ENCODE data around the gene MICOS13. TPM values are rescaled to one million over a fixed set of nuclear protein-coding genes. Genes with fewer than 3 reads are reported as not detected.

MICOS13 gene
- total and polyA plus RNA-seq, 2 experiments from 2014 or later = 15.5 to 54.6 TPM

DNA sequence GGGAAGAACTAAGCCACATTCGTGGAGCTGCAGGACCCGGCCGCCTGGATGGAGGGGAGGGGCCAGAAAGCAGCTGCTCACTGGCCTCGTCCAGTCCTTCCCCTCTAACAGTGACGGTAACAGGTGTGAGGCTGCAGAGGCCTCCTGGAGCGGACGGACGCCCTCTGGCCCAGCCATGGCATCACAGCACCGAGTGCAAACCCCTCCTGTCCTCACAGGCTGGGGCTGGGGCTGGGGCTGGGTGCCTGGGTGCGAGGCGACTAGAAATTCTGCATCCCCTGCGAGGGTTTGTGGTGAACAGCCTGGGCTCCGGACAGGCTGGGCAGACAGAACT lies 3.6 kb downstream of the MICOS13 start (continued):
- TF ChIP-seq, protein P1, sequence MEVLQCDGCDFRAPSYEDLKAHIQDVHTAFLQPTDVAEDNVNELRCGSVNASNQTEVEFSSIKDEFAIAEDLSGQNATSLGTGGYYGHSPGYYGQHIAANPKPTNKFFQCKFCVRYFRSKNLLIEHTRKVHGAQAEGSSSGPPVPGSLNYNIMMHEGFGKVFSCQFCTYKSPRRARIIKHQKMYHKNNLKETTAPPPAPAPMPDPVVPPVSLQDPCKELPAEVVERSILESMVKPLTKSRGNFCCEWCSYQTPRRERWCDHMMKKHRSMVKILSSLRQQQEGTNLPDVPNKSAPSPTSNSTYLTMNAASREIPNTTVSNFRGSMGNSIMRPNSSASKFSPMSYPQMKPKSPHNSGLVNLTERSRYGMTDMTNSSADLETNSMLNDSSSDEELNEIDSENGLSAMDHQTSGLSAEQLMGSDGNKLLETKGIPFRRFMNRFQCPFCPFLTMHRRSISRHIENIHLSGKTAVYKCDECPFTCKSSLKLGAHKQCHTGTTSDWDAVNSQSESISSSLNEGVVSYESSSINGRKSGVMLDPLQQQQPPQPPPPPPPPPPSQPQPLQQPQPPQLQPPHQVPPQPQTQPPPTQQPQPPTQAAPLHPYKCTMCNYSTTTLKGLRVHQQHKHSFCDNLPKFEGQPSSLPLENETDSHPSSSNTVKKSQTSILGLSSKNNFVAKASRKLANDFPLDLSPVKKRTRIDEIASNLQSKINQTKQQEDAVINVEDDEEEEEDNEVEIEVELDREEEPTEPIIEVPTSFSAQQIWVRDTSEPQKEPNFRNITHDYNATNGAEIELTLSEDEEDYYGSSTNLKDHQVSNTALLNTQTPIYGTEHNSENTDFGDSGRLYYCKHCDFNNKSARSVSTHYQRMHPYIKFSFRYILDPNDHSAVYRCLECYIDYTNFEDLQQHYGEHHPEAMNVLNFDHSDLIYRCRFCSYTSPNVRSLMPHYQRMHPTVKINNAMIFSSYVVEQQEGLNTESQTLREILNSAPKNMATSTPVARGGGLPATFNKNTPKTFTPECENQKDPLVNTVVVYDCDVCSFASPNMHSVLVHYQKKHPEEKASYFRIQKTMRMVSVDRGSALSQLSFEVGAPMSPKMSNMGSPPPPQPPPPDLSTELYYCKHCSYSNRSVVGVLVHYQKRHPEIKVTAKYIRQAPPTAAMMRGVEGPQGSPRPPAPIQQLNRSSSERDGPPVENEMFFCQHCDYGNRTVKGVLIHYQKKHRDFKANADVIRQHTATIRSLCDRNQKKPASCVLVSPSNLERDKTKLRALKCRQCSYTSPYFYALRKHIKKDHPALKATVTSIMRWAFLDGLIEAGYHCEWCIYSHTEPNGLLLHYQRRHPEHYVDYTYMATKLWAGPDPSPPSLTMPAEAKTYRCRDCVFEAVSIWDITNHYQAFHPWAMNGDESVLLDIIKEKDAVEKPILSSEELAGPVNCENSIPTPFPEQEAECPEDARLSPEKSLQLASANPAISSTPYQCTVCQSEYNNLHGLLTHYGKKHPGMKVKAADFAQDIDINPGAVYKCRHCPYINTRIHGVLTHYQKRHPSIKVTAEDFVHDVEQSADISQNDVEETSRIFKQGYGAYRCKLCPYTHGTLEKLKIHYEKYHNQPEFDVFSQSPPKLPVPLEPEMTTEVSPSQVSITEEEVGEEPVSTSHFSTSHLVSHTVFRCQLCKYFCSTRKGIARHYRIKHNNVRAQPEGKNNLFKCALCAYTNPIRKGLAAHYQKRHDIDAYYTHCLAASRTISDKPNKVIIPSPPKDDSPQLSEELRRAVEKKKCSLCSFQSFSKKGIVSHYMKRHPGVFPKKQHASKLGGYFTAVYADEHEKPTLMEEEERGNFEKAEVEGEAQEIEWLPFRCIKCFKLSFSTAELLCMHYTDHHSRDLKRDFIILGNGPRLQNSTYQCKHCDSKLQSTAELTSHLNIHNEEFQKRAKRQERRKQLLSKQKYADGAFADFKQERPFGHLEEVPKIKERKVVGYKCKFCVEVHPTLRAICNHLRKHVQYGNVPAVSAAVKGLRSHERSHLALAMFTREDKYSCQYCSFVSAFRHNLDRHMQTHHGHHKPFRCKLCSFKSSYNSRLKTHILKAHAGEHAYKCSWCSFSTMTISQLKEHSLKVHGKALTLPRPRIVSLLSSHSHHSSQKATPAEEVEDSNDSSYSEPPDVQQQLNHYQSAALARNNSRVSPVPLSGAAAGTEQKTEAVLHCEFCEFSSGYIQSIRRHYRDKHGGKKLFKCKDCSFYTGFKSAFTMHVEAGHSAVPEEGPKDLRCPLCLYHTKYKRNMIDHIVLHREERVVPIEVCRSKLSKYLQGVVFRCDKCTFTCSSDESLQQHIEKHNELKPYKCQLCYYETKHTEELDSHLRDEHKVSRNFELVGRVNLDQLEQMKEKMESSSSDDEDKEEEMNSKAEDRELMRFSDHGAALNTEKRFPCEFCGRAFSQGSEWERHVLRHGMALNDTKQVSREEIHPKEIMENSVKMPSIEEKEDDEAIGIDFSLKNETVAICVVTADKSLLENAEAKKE (CRISPR knock-in tag; IDR thresholded peaks at IDR 0.05) = no peak
- TF ChIP-seq POLR2AphosphoS5 (IDR thresholded peaks at IDR 0.05; ENCODE audit: low read depth) = no peak
- no peak for TF ChIP-seq ZNF331 (CRISPR knock-in tag; IDR thresholded peaks at IDR 0.05; ENCODE audit: low read depth)
- TF ChIP-seq, protein P2, sequence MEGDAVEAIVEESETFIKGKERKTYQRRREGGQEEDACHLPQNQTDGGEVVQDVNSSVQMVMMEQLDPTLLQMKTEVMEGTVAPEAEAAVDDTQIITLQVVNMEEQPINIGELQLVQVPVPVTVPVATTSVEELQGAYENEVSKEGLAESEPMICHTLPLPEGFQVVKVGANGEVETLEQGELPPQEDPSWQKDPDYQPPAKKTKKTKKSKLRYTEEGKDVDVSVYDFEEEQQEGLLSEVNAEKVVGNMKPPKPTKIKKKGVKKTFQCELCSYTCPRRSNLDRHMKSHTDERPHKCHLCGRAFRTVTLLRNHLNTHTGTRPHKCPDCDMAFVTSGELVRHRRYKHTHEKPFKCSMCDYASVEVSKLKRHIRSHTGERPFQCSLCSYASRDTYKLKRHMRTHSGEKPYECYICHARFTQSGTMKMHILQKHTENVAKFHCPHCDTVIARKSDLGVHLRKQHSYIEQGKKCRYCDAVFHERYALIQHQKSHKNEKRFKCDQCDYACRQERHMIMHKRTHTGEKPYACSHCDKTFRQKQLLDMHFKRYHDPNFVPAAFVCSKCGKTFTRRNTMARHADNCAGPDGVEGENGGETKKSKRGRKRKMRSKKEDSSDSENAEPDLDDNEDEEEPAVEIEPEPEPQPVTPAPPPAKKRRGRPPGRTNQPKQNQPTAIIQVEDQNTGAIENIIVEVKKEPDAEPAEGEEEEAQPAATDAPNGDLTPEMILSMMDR (conservative IDR thresholded peaks at IDR 0.05; ENCODE audit: low read depth in 2 of 2) = no peak
- TF ChIP-seq ZNF114 (CRISPR knock-in tag; IDR thresholded peaks at IDR 0.05) = no peak
- TF ChIP-seq NANOG (IDR thresholded peaks at IDR 0.05; ENCODE audit: borderline replicate concordance) = no peak

DNA sequence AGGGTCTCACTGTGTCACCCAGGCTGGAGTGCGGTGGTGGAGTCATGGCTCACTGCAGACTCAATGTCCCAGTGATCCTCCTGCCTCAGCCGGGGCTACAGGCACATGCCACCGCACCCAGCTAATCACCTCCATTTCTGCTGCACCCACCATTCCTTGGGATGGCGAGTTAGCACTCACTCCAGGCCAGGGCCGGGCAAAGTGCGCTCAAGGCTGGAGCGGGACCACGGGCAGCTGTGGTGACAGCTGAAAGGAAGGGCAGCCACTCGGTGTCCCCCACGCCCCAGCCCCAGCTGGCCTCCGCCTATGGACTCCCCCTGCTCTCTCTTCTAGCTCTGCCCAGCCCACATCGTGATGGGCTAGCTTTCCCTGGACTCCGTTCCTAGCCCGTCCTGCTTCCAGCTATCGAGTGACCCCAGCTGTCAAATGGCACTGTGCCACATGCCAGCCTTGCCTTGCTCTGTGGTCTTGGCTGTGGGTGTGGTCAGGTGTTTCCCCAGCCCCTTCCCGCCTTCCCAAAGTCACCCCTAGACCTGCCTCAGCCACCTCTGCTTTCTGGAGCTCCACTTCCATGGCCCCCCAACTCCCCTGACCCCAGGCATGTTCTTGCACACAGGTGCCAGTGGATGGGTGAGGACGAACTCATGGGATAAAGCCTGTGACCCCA lies 4.1 kb downstream of the MICOS13 start:
- H3K9me3 Mint-ChIP-seq = no peaks in the 10 kb centered on the region
- H3K4me1 ChIP-seq (ENCODE audit: insufficient read depth) = no peaks in the 10 kb centered on the region; the same call in 1 of the 2 replicates
- H3K27ac Mint-ChIP-seq = no peak overlapping the region
- peaks cover 17% of the 10 kb centered on the region for H3K36me3 Mint-ChIP-seq (ENCODE audit: low read depth)
- no peaks in the 10 kb centered on the region; the same call in none of the 2 replicates for H4K20me1 ChIP-seq (replicated peaks; ENCODE audit: insufficient read depth)
- H3K4me3 ChIP-seq = no peak overlapping the region
- 0 out of 2 replicates have a peak, but pooled peaks cover 5% of the 10 kb centered on the region for H3F3A ChIP-seq (replicated peaks; ENCODE audit: low read depth)
- no peak overlapping the region for H3K4me2 ChIP-seq
- H3K27me3 Mint-ChIP-seq (ENCODE audit: insufficient read depth, low read depth, poor library complexity) = peaks cover 30% of the 10 kb centered on the region
- H3K36me3 ChIP-seq (ENCODE audit: insufficient read depth) = no peaks in the 10 kb centered on the region
- no peaks in the 10 kb centered on the region for H3K9me2 ChIP-seq (ENCODE audit: insufficient read depth)
- no peak overlapping the region for H3K4me3 Mint-ChIP-seq
- no peaks in the 10 kb centered on the region for H3K79me2 ChIP-seq (replicated peaks; ENCODE audit: insufficient read depth)
- H2AFZ ChIP-seq = no peak overlapping the region
- ATAC-seq (no peak), DNase-seq (ENCODE audit: low spot score) (no peak)
- no peaks in the 10 kb centered on the region for H3K27me3 ChIP-seq (ENCODE audit: insufficient read depth)
- no peak overlapping the region for H3K27ac ChIP-seq (ENCODE audit: low read depth)
- H3K4me1 Mint-ChIP-seq = peaks cover 13% of the 10 kb centered on the region
- TF ChIP-seq, protein P1 (CRISPR knock-in tag; IDR thresholded peaks at IDR 0.05) = no peak
- no peak for TF ChIP-seq JUNB (IDR thresholded peaks at IDR 0.05; ENCODE audit: unreplicated experiment)
- TF ChIP-seq ZNF331 (CRISPR knock-in tag; IDR thresholded peaks at IDR 0.05; ENCODE audit: low read depth) = no peak

Measured in GM23338 (cell line).